Measurements from ENCODE around the gene ZNF836. TPM values are rescaled to one million over a fixed set of nuclear protein-coding genes. Genes with fewer than 3 reads are reported as not detected.

The ZNF836 gene
- total RNA-seq, 1 donor from 2014 or later = 7.8 TPM

DNA sequence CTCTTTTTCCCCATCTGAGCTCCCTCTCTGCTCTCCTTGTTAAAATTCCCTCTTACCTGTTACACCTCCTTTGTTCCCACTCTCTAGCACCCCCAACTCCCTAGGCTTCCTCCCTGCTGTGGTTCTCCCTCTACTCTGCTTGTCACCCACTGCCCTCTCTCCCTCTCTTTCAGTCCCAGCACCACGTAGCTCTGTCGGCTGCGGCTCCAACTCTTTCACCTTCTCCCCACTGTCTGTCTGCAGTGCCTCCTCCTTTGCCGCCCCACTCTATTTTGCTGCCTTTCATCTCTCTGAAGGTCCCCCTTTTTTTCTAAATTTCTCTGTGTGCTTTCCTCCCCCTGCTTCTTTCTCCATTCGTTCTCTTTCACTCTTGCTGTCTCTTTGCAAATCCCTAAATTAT is 1.1 kb downstream of the ZNF836 start:
- intact Hi-C loops (cut with micrococcal nuclease) = no loop called here
- Mint-ChIP-seq H3K36me3 (ENCODE audit: low read depth) (peaks cover 43% of the 10 kb centered on the region), H3K4me1 (ENCODE audit: low read depth) (peaks cover 11% of the 10 kb centered on the region), H3K27ac (peak overlapping the region; percentile 90), H3K9me3 (peaks cover 15% of the 10 kb centered on the region), H3K27me3 (ENCODE audit: insufficient read depth) (no peaks in the 10 kb centered on the region), H3K4me3 (peak overlapping the region; percentile 97)
- DNase-seq (ENCODE audit: low spot score) = no peak

DNA sequence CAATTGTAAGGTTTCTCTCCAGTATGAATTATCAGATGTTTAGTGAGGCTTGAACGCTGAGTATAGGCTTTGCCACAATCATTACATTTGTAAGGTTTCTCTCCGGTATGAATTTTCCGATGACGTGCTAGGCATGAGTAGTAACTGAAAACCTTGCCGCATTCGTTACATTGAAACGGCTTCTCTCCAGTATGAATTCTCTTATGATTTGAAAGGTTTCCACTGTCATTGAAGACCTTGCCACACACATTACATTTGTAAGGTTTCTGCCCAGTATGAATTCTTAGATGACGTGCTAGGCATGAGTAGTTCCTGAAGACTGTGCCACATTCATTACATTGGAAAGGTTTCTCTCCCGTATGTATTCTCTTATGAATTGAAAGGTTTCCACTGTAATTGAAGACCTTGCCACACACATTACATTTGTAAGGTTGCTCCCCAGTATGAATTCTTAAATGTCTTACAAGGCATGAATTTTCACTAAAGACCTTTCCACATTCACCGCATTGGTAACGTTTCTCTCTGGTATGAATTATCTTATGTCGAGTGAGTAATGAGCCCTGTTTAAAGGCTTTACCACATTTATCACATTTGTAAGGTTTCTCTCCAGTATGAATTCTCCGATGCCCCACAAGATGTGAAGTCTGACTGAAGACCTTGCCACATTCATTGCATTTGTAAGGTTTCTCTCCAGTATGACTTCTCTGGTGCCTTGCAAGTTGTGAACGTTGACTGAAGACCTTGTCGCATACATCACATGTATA is 15.6 kb downstream of the ZNF836 start:
- Mint-ChIP-seq H3K9me3 (peaks cover 72% of the 10 kb centered on the region), H3K36me3 (ENCODE audit: low read depth) (peaks cover 53% of the 10 kb centered on the region)
- intact Hi-C loops (cut with micrococcal nuclease) = no loop called here

DNA sequence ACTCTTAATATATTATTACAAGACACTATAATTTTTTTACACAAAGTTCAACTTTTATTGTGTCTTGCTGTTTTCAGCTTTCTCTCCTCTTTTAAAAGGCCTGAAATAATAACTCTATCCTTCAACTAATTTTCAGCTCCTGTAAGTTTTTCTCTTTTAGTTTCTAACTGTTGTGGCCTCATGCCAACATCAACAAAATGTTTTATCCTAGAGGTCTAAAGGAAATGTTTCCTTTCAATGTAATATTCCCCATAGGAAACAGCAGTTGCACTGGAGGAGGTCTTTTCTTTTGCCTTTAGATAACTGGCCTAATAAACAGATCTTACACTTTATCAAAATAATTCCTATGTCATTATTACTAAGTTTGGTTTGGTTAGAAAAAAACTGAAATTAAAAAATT is 23.2 kb downstream of the ZNF836 start:
- peaks cover 2% of the 10 kb centered on the region for H3K36me3 Mint-ChIP-seq (ENCODE audit: low read depth)
- peaks cover 48% of the 10 kb centered on the region for H3K9me3 Mint-ChIP-seq
- no peak for DNase-seq (ENCODE audit: low spot score)
- H3K27me3 Mint-ChIP-seq (ENCODE audit: insufficient read depth) = no peaks in the 10 kb centered on the region
- H3K4me1 Mint-ChIP-seq (ENCODE audit: low read depth) = no peaks in the 10 kb centered on the region
- no peak overlapping the region for H3K4me3 Mint-ChIP-seq
- no peak overlapping the region for H3K27ac Mint-ChIP-seq
- intact Hi-C loops (cut with micrococcal nuclease) = no loop called here

More for the DNA sequence above, 15.6 kb downstream of the ZNF836 start:
- no peak overlapping the region for H3K27ac Mint-ChIP-seq
- no peaks in the 10 kb centered on the region for H3K4me1 Mint-ChIP-seq (ENCODE audit: low read depth)
- no peaks in the 10 kb centered on the region for H3K27me3 Mint-ChIP-seq (ENCODE audit: insufficient read depth)
- no peak for DNase-seq (ENCODE audit: low spot score)
- H3K4me3 Mint-ChIP-seq = no peak overlapping the region

DNA sequence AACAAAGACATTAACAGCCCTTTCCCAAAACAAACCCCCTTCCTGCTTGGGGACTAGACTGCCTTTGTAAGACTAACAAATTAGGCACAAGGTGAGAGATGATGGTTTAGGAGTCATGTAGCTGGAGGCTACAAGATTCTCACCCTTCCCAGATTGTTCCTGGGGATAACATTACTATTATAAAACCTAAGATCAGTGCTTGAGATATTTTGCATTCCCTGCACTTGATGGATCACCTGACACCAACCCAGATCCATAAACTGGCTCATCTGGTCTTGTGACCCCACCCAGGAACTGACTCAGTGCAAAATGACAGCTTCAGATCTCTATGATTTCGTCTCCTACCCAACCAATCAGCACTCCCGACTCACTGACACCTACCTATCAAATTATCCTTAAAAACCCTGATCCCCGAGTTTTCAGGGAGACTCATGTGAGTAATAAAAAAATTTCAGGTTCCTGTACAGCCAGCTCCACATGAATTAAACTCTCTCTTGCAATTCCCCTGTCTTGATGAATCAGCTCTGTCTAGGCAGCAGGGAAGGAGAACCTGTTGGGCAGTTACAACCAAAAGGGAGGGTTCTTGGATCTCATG is 29.3 kb downstream of the ZNF836 start:
- intact Hi-C loops (cut with micrococcal nuclease) = loop anchor here (5.0 kb wide), 1 partner anchor 385 kb away; the partner anchor contains the start of gene ZNF808

DNA sequence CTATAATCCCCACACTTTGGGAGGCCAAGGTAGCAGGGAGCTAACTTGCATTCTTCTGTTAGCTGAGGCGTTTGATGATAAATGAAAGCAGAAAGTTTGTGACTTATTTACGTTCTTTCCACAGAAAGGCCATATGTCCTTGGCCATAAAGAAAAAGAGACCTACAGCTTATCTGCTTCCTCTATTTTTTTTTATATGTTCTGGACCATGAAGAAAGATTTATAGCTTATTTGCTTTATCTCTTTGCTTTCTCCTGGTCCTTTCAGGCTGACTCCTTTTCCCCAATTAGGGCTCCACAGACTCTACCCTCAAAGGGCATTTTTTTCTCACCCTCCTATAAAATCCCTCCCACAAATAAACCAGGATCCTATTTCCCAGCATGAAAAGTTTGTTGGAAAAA is 30.2 kb downstream of the ZNF836 start:
- H3K27me3 Mint-ChIP-seq (ENCODE audit: insufficient read depth) = no peaks in the 10 kb centered on the region
- no peak for DNase-seq (ENCODE audit: low spot score)
- peaks cover 23% of the 10 kb centered on the region for H3K4me1 Mint-ChIP-seq (ENCODE audit: low read depth)
- intact Hi-C loops (cut with micrococcal nuclease) = loop anchor here (5.0 kb wide), 1 partner anchor 386 kb away; the partner anchor contains the start of gene ZNF808
- H3K9me3 Mint-ChIP-seq = peaks cover 23% of the 10 kb centered on the region
- peaks cover 9% of the 10 kb centered on the region for H3K36me3 Mint-ChIP-seq (ENCODE audit: low read depth)
- H3K4me3 Mint-ChIP-seq = no peak overlapping the region
- H3K27ac Mint-ChIP-seq = no peak overlapping the region

More for the DNA sequence above, 29.3 kb downstream of the ZNF836 start:
- no peak overlapping the region for H3K4me3 Mint-ChIP-seq
- H3K36me3 Mint-ChIP-seq (ENCODE audit: low read depth) = peaks cover 6% of the 10 kb centered on the region
- H3K27me3 Mint-ChIP-seq (ENCODE audit: insufficient read depth) = no peaks in the 10 kb centered on the region
- H3K27ac Mint-ChIP-seq = no peak overlapping the region
- peaks cover 24% of the 10 kb centered on the region for H3K9me3 Mint-ChIP-seq
- H3K4me1 Mint-ChIP-seq (ENCODE audit: low read depth) = peaks cover 23% of the 10 kb centered on the region
- no peak for DNase-seq (ENCODE audit: low spot score)

DNA sequence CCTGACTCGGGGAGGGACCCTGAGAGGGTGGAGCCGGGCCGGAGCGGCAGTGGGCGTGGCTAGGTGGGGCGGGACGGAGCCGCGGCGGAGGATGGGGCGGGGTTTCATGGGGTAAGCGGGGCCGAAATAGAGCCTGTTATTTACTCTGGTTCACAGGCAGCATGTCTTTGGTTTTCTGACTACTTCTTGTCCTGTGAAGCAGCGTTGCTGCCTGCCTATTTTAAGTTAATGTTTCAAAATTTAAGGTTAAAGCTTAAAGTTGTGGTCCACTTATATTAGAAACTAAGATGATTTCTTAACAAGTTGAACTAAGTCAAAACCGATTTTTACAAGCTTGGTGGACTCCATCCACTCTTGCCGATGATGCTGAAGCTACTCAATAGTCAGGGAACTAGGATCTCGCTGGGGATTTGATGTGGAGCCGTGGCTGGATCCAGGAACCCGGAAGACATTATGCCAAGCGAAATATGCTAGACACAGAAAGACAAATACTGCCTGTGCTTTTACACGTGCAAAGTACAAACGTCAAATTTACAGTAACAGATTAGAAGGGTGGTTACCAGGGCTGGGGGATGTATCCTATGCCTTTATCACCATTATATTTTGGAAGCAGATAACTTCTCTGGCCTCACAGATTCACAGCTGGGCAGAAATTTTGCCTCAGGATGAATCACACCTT is 31.2 kb downstream of the ZNF836 start:
- no peaks in the 10 kb centered on the region for H3K27me3 Mint-ChIP-seq (ENCODE audit: insufficient read depth)
- H3K36me3 Mint-ChIP-seq (ENCODE audit: low read depth) = peaks cover 11% of the 10 kb centered on the region
- peak overlapping the region; percentile 98 for H3K4me3 Mint-ChIP-seq
- H3K4me1 Mint-ChIP-seq (ENCODE audit: low read depth) = peaks cover 23% of the 10 kb centered on the region
- H3K9me3 Mint-ChIP-seq = peaks cover 26% of the 10 kb centered on the region
- peak overlapping the region; percentile 94 for H3K27ac Mint-ChIP-seq
- intact Hi-C loops (cut with micrococcal nuclease) = loop anchor here (1.0 to 5.0 kb wide), 5 partner anchors 31 to 1193 kb away; partner anchors contain the start of genes ZNF613, ZNF808, ZNF83 and ZNF836
- no peak for DNase-seq (ENCODE audit: low spot score)

DNA sequence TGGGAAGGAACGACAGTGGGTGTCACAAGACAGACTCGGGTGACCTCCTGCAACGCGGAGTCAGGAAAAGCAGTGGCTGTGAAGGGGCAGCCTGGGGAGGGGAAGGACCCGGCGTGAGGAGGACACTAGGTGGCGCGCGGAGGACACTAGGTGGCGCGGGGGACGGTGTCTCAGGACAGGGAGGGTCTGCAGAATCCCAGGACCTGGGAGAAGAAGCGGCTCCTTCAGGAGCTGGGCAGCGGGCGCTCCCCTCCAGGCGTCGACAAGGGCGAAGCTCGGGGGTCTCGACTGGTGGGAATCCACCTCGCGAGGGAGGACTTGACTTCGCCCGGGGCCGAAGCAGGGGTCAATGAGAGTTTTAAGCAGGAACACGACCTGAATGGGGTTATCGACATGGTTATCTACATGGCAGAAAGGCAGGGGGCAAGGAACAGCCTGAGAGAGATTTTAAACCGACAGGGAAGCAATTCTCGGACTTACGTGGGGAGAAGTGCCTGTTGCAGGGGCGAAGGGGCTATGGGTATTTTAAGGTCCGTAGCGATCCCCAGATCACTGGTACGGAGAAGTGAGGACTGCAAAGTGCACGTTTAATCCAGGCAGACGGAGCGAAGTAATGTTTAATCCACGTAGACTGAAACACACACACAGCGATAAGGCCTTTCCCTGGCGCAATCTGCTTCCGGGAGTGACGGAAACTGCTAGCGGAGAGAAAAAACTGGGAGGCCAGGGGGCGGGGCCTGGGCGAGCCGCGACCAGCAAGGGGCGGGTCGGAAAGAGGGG is 32.0 kb downstream of the ZNF836 start, which contains the start of gene ZNF616:
TSS of gene ZNF616 (minus strand) at position 687 of the 780 bp plus-strand sequence. CDS start 9,426 bp downstream, outside the sequence.
- Mint-ChIP-seq H3K4me1 (ENCODE audit: low read depth) (peaks cover 23% of the 10 kb centered on the region), H3K27me3 (ENCODE audit: insufficient read depth) (no peaks in the 10 kb centered on the region), H3K27ac (peak within 1 kb of the TSS; percentile 94), H3K4me3 (peak within 1 kb of the TSS; percentile 98), H3K36me3 (ENCODE audit: low read depth) (peaks cover 16% of the 10 kb centered on the region), H3K9me3 (peaks cover 28% of the 10 kb centered on the region)
- intact Hi-C loops (cut with micrococcal nuclease) = loop anchor here (1.0 to 5.0 kb wide), 13 partner anchors 32 to 1194 kb away; partner anchors contain the start of genes ZNF160, ZNF432, ZNF613 and ZNF614
- DNase-seq (ENCODE audit: low spot score) = peak; percentile 94

DNA sequence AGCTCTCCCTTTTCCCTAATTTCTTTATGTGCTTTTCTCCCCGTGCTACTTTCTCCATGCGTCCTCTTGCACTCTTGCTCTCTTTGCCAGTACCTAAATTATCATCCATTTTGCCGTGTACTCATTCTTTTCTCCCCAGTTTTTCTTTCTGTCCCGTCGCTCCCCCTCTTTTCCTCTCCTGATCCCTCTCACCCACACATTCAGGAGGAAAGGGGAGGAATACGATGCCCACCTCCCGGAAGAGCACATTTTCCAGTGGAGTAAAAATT is 32.5 kb downstream of the ZNF836 start:
- peaks cover 17% of the 10 kb centered on the region for H3K36me3 Mint-ChIP-seq (ENCODE audit: low read depth)
- H3K27me3 Mint-ChIP-seq (ENCODE audit: insufficient read depth) = no peaks in the 10 kb centered on the region
- peaks cover 23% of the 10 kb centered on the region for H3K4me1 Mint-ChIP-seq (ENCODE audit: low read depth)
- peak overlapping the region; percentile 94 for H3K27ac Mint-ChIP-seq
- intact Hi-C loops (cut with micrococcal nuclease) = loop anchor here (1.0 to 5.0 kb wide), 8 partner anchors 44 to 964 kb away; partner anchors contain the start of genes ZNF160, ZNF432, ZNF614 and ZNF766
- peaks cover 33% of the 10 kb centered on the region for H3K9me3 Mint-ChIP-seq
- no peak for DNase-seq (ENCODE audit: low spot score)
- peak overlapping the region; percentile 98 for H3K4me3 Mint-ChIP-seq

DNA sequence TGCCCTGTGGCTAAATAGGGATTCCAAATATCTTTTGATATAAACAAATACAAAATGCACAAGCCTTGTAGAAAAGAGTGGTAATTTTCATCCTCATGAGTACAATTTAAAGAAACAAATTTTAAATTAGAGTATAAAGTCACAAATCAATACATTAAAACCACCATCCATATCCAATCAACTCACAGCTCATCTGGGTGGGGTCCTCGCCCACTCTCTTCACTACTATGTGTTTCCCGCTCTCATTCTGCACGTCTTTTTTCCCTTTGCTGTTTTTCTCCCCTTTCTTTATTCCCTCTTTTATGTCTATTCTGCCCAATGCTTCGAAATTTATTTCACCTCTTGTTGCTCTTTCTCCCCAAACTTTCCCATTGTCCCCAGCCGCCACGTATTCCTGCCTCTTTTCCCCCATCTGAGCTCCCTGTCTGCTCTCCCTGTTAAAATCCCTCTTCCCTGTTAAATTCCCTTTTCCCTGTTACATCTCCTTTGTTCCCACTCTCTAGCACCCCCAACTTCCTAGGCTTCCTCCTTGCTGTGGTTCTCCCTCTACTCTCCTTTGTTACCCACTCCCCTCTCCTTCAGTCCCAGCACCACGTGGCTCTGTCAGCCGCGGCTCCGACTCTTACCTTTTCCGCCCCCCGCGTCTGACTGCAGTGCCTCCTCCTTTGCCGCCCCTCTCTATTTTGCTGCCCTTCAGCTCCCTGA is 33.0 kb downstream of the ZNF836 start:
- peak; percentile 1 for DNase-seq (ENCODE audit: low spot score)
- Mint-ChIP-seq H3K36me3 (ENCODE audit: low read depth) (peaks cover 20% of the 10 kb centered on the region), H3K27ac (peak overlapping the region; percentile 94), H3K9me3 (peaks cover 35% of the 10 kb centered on the region), H3K27me3 (ENCODE audit: insufficient read depth) (no peaks in the 10 kb centered on the region), H3K4me3 (peak overlapping the region; percentile 98), H3K4me1 (ENCODE audit: low read depth) (peaks cover 23% of the 10 kb centered on the region)
- intact Hi-C loops (cut with micrococcal nuclease) = loop anchor here (2.0 to 5.0 kb wide), 3 partner anchors 90 to 964 kb away; partner anchors contain the start of genes ZNF160, ZNF432 and ZNF614

DNA sequence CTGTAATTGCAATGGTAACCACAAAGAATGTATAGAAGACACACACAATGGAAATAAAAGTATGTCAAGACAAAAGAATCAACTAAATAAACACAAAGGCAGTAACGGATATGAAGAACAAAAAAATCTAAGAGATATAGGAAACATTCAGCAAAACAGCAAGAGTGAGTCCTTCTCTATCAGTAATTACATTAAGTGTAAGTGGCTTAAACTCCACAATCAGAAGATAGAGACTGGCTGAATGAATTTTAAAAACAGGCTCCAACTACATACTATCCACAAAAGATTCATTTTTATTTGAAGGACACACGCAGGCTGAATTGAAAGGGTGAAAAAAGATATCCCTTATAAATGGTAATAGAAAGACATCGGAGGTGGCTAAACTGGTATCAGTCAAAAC is 51.1 kb downstream of the ZNF836 start:
- intact Hi-C loops (cut with micrococcal nuclease) = no loop called here
- peaks cover 86% of the 10 kb centered on the region for H3K9me3 Mint-ChIP-seq
- no peaks in the 10 kb centered on the region for H3K4me1 Mint-ChIP-seq (ENCODE audit: low read depth)
- no peak overlapping the region for H3K4me3 Mint-ChIP-seq
- H3K27ac Mint-ChIP-seq = no peak overlapping the region
- no peak for DNase-seq (ENCODE audit: low spot score)
- no peaks in the 10 kb centered on the region for H3K27me3 Mint-ChIP-seq (ENCODE audit: insufficient read depth)
- peaks cover 61% of the 10 kb centered on the region for H3K36me3 Mint-ChIP-seq (ENCODE audit: low read depth)

DNA sequence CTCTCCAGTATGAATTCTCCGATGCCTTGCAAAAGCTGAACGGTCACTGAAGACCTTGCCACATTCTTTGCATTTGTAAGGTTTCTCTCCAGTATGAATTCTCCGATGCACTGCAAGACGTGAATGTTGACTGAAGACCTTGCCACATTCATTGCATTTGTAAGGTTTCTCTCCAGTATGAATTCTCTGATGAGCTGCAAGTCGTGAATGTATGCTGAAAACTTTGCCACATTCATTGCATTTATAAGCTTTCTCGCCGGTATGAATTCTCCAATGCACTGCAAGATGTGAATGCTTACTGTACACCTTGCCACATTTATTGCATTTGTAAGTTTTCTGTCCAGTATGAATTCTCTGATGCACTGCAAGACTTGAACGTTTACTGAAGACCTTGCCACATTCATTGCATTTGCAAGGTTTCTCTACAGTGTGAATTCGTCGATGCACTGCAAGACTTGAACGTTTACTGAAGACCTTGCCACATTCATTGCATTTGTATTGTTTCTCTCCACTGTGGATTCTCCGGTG is 55.8 kb downstream of the ZNF836 start:
- no peaks in the 10 kb centered on the region for H3K4me1 Mint-ChIP-seq (ENCODE audit: low read depth)

More for the DNA sequence above, 55.8 kb downstream of the ZNF836 start:
- Mint-ChIP-seq H3K27ac (no peak overlapping the region), H3K27me3 (ENCODE audit: insufficient read depth) (no peaks in the 10 kb centered on the region), H3K4me3 (no peak overlapping the region), H3K36me3 (ENCODE audit: low read depth) (peaks cover 38% of the 10 kb centered on the region), H3K9me3 (peaks cover 92% of the 10 kb centered on the region)
- intact Hi-C loops (cut with micrococcal nuclease) = no loop called here
- DNase-seq (ENCODE audit: low spot score) = no peak
